ENCODE data around the gene SLCO2B1. TPM values are rescaled to one million over a fixed set of nuclear protein-coding genes. Genes with fewer than 3 reads are reported as not detected.

The SLCO2B1 gene
- total RNA-seq, 4 donors from 2014 or later: 68.8 to 148 (median 85.3) TPM

GRCh38 chr11:75214843-75215242 lies 63.9 kb downstream of the SLCO2B1 start:
- TF ChIP-seq, protein P1, sequence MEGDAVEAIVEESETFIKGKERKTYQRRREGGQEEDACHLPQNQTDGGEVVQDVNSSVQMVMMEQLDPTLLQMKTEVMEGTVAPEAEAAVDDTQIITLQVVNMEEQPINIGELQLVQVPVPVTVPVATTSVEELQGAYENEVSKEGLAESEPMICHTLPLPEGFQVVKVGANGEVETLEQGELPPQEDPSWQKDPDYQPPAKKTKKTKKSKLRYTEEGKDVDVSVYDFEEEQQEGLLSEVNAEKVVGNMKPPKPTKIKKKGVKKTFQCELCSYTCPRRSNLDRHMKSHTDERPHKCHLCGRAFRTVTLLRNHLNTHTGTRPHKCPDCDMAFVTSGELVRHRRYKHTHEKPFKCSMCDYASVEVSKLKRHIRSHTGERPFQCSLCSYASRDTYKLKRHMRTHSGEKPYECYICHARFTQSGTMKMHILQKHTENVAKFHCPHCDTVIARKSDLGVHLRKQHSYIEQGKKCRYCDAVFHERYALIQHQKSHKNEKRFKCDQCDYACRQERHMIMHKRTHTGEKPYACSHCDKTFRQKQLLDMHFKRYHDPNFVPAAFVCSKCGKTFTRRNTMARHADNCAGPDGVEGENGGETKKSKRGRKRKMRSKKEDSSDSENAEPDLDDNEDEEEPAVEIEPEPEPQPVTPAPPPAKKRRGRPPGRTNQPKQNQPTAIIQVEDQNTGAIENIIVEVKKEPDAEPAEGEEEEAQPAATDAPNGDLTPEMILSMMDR (IDR thresholded peaks at IDR 0.05; ENCODE audit: low read depth): no peak

GRCh38 chr11:75219869-75220268 lies 69.0 kb downstream of the SLCO2B1 start:
- TF ChIP-seq, protein P1 (IDR thresholded peaks at IDR 0.05; ENCODE audit: low read depth): no peak

GRCh38 chr11:75223954-75224643 lies 73.2 kb downstream of the SLCO2B1 start:
- TF ChIP-seq, protein P1 (IDR thresholded peaks at IDR 0.05; ENCODE audit: low read depth): no peak

- TF ChIP-seq, protein P1 (IDR thresholded peaks at IDR 0.05; ENCODE audit: low read depth): no peak
Observed at GRCh38 chr11:75225794-75226193, 74.9 kb downstream of the SLCO2B1 start.

- TF ChIP-seq, protein P1 (IDR thresholded peaks at IDR 0.05; ENCODE audit: low read depth): no peak
Observed at GRCh38 chr11:75229466-75229865, 78.6 kb downstream of the SLCO2B1 start.

DNA sequence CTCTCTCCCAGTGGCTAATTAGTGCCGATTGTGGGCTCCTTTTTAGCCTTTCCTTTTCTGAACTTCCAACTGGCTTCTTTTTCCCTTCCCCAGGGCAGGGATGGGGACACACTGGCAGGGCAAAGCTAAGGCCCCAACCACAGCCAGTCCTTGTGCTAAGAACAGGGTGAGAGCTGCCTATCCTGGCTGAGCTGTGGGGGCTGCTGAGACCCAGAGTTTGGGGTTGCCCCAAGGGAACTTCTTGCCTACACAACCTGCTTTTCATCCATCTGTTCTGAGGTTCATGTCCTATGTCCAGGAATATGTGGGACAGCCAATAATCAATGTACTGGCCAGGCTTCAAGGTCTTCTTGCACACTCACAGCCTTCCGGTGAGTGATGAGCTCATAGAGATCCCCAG lies 79.7 kb downstream of the SLCO2B1 start:
- TF ChIP-seq, protein P1 (IDR thresholded peaks at IDR 0.05; ENCODE audit: low read depth): no peak

- TF ChIP-seq, protein P1 (IDR thresholded peaks at IDR 0.05; ENCODE audit: low read depth): no peak
Observed at GRCh38 chr11:75233754-75234172, 82.9 kb downstream of the SLCO2B1 start.

Data from subcutaneous adipose tissue (tissue), 4 donors.